Fibroblast of mammary gland (primary cell): Measurements from ENCODE around the gene HIBCH.
A peak's percentile ranks its signal among the peaks of the same experiment; 100 is the strongest.

ENCODE experiments used
- DNase-seq: peaks from one replicate; pipeline ENCODE4 v3.0.0-alpha.2; 2010; ENCODE audit warnings: low read depth
- H3K4me3 ChIP-seq: 2 replicates; pipeline ENCODE4 v1.5.1; 2011; ENCODE audit warnings: low read depth, mild to moderate bottlenecking, low read length, moderate library complexity; ENCODE audit not compliant: control insufficient read depth
- TF ChIP-seq, protein P1 (sequence below): conservative IDR thresholded peaks from 2 replicates; pipeline ENCODE4 v1.5.1; 2011; ENCODE audit warnings: low read depth, low read length, inconsistent platforms; ENCODE audit not compliant: control insufficient read depth, insufficient read depth

HIBCH gene

DNA sequence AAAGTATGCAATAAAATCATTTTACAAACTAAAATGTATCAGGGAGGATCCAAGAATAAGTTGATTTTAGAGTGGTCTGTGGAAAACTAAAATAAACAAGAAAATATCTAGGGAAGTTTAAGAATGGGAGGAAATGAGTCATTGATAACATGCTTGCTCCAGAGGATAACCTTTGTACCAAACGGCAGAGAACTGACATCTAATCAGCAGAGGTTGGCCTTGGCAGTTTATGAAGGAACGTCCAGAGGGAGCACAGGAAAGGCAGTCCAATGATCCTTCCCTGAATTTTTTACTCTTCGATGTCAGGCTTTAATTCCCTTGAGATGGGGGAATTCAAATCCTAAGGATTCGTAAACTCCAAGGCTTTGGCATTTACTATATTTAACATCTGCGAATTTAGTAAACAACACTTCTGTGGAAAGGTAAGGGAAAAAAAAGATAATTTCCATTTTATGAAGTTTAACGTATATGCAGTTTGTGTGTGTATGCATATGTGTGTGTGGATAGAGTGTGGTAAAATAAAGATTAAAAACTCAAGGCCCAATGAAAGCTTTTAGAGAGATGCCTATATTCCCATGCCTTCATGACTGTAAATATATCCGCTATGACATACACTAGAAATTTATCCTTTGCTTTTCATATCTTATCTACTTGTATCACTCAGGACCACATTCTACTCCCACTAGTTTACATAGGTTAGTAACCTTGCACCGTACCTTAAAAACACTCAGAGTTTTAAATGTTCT is 15.0 kb upstream of the HIBCH start:
- DNase-seq, result no peak
- H3K4me3 ChIP-seq, result no peak overlapping the region
- TF ChIP-seq, protein P1, sequence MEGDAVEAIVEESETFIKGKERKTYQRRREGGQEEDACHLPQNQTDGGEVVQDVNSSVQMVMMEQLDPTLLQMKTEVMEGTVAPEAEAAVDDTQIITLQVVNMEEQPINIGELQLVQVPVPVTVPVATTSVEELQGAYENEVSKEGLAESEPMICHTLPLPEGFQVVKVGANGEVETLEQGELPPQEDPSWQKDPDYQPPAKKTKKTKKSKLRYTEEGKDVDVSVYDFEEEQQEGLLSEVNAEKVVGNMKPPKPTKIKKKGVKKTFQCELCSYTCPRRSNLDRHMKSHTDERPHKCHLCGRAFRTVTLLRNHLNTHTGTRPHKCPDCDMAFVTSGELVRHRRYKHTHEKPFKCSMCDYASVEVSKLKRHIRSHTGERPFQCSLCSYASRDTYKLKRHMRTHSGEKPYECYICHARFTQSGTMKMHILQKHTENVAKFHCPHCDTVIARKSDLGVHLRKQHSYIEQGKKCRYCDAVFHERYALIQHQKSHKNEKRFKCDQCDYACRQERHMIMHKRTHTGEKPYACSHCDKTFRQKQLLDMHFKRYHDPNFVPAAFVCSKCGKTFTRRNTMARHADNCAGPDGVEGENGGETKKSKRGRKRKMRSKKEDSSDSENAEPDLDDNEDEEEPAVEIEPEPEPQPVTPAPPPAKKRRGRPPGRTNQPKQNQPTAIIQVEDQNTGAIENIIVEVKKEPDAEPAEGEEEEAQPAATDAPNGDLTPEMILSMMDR, result no peak

DNA sequence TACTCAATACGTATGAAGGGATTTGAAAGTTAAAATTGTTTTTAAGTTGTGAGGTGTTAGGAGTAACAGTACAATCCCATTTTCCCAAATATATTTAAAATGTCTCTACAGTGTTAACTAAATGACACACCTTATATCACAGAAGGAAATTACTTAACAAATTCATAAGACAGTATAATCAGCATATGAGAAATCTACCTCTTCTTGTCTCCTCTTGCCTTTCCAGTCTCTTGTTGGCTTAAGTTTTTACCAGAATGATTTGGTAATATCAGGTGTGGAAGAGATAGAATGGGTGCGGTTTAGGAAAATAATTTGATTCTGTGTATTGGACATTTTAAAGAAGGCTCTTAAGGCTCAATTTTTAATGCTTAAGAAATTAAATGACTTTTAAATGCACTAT is 14.3 kb upstream of the HIBCH start:
- DNase-seq, result no peak
- H3K4me3 ChIP-seq, result no peak overlapping the region
- TF ChIP-seq, protein P1, result no peak

DNA sequence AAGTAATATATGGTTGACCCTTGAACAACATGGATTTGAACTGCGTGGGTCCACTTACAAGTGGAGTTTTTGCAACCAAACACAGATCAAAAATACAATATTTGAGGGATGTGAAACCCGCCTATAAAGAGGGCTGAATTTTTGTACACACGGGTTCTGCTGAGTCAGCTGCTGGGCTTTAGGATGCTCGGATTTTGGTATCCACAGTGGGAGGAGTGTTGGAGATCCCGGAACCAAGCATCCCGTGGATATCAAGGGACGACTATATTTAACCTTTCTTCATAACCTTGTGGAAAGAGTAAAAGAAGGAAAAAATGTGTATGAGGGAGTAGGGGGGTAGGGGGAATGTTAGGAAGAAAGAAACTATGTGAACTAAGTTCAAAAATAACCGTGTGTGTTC is 13.8 kb upstream of the HIBCH start:
- H3K4me3 ChIP-seq, result no peak overlapping the region
- TF ChIP-seq, protein P1, result no peak
- DNase-seq, result no peak

DNA sequence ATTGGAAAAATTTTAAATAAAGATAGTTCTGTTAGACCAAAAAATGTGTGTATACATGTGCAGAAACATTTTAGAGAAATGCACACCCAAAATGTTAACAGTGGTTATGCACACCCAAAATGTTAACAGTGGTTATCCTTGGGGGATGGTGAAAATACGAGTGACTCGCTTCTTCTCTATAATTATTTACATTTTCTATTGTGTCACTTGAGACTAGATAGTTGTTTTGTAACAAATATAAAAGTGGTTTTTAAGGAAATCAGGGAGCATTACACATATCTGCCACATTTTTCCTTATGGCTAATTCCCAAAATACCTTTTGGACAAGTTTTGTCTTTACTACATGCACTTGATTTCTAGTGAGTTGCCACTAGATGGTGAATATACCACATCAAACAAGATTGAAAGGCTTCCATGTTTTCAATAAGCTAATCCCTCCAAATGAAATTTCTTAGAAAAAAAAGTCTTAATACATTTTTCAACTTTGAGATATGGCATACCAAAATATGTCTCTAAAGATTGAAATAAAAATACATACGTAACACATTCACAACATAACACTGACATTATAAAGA is 9.0 kb upstream of the HIBCH start:
- no peak overlapping the region for H3K4me3 ChIP-seq

DNA sequence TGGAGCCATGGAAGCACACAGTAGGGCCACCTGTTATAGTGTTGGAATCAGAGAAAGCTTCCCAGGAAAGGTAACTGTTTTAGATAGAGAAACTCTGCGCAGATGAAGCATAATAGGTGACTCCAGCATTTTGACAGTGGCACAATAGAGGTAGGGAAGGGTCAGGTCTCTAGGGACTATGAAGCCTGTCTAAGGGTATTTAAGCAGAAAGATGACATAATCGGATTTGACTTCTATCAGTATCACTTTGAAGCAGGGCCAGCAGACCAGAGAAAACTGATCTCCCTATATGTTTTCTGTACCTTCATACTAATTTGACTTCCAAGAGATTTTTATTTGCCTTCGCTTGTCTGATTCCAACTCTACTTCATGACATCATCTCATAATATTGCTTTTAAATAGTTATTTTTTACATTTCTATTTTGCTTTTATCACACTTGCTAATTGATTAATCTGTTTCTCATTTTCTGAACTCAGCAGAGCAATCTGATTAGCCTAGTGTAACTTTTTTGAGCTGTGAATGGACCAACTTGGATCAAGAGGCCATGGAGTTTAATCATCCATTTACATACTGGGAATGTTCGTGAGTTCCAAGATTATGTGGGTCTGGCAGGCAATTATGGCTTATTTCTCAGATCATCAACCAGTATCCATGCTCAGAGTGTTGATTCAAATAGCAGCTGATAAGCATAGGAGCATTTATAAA is 8.4 kb upstream of the HIBCH start:
- H3K4me3 ChIP-seq, result no peak overlapping the region
- no peak for DNase-seq
- TF ChIP-seq, protein P1, result no peak

More for the DNA sequence above, 9.0 kb upstream of the HIBCH start:
- TF ChIP-seq, protein P1, result no peak
- peak; percentile 38 for DNase-seq

DNA sequence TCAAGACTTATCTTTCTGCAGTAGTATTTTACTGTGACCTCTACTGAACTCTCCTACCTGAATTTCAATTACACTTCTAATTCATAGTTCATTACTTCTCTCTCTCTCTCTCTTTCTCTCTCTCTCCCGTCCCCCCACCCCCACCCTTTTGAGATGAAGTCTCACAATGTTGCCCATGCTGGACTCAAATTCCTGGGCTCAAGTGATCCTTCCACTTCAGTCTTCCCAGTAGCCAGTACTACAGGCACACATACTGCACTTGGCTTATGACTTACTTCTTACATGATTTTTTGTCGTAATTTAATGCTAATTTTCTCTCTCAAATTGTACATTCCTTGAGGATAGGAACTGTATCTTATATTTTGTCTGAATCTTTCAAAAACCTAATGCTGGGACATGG is 6.0 kb upstream of the HIBCH start:
- DNase-seq, result no peak
- no peak overlapping the region for H3K4me3 ChIP-seq
- TF ChIP-seq, protein P1, result no peak
